ENCODE data around the gene PGP.
A peak's percentile ranks its signal among the peaks of the same experiment; 100 is the strongest.
"Not testable (repeated sequence)": the region's sequence is repeated elsewhere in the genome, so short reads cannot be mapped to it uniquely, and the experiment has no call there.

The PGP gene

DNA sequence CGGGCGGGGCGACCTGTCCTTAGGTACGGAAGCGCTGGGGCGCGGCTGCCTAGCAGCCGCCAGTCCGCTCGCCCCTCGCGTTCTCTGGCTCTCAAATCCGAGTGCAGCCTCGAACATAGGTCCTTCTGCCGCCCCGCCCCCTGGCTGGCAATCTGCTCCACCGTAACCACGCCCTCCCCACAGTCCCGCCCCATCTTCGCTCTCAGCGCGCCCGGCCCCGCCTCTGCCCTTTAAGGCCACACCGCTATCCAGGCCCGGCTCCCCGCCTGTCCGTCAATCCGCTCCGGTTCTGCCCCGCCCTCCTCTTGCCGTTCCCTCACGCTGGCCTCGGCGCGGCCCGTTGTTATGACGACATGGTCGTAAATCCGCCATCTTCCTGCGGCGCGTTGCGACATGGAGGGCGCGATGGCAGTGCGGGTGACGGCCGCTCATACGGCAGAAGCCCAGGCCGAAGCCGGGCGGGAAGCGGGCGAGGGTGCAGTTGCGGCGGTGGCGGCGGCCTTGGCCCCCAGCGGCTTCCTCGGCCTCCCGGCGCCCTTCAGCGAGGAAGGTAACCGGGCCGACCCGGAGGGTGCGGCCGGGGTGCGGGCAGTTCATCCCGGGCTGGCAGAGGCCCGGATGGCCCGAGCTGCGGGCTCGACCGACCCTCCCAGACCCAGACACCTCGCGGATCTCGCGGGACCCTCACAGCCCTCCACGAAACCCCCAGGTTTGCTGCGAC is 8.7 kb upstream of the PGP start, which contains the start of gene E4F1:
Gene E4F1 (plus strand): TSS at position 371 of the 721 bp plus-strand sequence. CDS start 23 bp downstream, at position 394.
- peak; percentile 99 for DNase-seq (ENCODE audit: low spot score)

GRCh38 chr16:2216330-2216729 is 1.7 kb upstream of the PGP start:
- no peak for DNase-seq (ENCODE audit: low spot score)

- no peak for DNase-seq (ENCODE audit: low spot score)
Observed at GRCh38 chr16:2213817-2214718, 572 bp downstream of the PGP start.

- peak; percentile 73 for DNase-seq (ENCODE audit: low spot score)
Observed at GRCh38 chr16:2212362-2213324, 2.0 kb downstream of the PGP start.

DNA sequence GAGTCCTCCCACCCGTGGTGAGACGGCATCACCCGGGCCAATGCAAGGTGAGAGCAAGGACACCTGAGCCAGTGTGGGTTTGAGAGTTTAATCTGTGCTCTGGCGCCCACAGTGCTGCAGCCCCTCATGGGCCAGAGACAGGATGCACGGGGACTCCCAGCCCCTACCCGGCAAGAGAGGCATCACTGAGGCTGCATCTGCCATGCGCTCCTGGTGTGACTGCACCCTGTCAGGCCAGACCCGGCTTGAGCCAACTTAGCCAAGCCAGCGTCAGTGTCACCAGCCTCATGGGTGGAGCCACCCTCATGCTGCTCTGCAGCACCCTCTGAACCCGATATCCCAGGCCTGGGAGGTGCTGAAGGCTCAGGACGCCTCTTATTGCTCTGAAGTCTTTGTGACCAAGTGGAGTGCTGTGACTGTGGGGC is 2.7 kb downstream of the PGP start:
- no peak for DNase-seq (ENCODE audit: low spot score)

DNA sequence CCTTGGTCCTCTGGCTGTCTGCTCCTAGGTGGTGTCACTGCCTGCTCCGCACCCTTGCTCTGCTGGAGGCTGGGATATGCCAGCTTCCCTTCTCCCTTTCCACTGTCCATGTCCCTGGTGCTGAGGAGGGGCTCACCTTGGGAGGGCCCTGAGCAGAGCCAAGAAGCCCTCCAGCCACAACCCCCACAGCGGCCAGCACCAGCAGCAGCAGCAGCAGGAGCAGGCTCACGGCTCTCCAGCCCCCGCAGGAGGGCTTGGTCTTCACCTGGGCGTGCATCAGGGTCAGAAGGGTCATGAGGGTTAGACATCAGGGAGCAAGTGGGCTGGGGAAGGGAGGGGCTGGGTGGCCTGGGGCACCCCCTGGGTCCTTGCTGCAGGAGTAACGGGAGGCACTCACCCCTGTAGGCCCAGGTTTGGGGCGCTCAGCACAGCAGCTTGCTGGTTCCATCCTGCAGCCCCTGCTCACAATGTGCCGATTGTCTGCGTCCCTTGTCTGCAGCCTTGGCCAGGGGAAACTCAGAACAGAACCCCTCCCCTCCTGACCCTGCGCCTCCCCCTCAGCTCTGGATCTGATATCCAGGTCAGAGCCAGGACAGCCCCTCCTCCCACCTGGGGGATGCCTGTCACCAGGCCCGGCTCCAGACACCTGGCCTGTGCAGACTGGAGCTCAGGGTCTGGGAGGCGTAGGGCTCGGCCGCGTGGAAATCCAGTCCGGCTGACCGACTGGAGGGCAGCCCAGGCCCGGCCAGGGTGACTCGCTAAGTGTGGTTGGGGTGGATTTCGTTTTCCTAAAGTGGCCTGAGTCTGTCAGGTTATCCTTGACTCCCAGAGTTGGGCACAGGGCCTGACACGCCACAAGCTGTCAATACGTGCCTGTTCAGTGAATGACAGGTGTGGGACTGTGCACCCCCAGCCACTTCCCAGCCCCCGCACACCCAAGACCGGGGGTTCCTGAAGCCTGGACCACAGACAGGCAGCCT is 4.0 kb downstream of the PGP start, which contains the start of gene BRICD5:
Gene BRICD5 (minus strand): TSS at position 478 of the 980 bp plus-strand sequence. CDS start 30 bp downstream, at position 448.
- DNase-seq (ENCODE audit: low spot score): no peak

- DNase-seq (ENCODE audit: low spot score): no peak
Observed at GRCh38 chr16:2210009-2210332, 4.7 kb downstream of the PGP start.

DNA sequence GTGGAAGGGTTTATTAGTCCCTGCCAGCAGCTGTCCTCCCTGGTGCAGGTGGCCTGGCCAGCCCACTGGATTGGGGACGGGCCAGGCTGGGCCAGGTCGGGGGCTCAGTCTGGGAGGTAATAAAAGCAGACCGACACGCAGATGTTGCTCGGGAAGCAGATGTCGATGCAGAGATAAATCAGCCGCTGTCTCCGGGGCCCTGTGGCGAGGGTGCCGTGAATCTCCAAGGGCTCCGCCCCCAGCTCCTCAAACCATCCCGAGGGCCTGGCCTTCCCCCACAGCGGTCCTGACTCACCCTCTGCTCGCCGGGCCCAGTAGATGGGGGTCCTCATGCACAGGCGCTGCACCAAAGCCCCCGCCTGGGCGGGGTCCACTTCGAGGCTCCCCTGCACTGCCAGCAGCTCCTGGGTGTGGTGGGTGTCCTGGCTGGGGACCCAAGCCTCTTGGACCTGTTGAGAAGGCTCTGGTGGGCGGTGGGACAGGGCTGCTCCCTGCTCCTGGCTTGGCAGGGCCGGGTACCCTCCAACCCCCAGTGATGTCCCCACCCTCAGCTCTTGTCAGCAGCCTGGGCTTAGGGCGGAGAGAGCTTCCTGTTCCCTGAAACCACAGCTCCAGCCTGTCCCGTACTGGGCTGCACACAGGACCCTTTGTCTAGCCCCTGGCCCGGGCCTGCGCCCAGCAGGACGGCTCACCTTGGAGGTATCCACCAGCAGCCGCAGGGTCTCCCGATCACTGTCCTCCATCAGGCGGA is 5.2 kb downstream of the PGP start:
- no peak for DNase-seq (ENCODE audit: low spot score)

- no peak for DNase-seq (ENCODE audit: low spot score)
Observed at GRCh38 chr16:2208772-2209171, 5.9 kb downstream of the PGP start.

- DNase-seq (ENCODE audit: low spot score): no peak
Observed at GRCh38 chr16:2208308-2208707, 6.3 kb downstream of the PGP start.

GRCh38 chr16:2207872-2208271 is 6.8 kb downstream of the PGP start:
- no peak for DNase-seq (ENCODE audit: low spot score)

GRCh38 chr16:2206780-2207433 is 7.7 kb downstream of the PGP start:
- no peak for DNase-seq (ENCODE audit: low spot score)

- no peak for DNase-seq (ENCODE audit: low spot score)
Observed at GRCh38 chr16:2206420-2206779, 8.2 kb downstream of the PGP start.

DNA sequence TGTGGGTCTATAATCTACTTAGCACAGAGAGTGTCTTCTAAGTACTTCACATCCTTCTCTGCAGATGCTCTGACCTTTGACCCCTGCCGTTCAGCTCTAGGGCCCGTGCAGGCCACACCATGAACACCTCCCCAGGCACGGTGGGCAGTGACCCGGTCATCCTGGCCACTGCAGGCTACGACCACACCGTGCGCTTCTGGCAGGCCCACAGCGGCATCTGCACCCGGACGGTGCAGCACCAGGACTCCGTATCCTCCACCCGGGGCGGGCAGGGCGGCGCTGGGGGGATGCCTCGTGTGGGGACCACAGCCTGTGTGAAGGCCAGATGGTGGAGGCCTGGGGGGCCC is 8.7 kb downstream of the PGP start:
- peak; percentile 71 for DNase-seq (ENCODE audit: low spot score)

DNA sequence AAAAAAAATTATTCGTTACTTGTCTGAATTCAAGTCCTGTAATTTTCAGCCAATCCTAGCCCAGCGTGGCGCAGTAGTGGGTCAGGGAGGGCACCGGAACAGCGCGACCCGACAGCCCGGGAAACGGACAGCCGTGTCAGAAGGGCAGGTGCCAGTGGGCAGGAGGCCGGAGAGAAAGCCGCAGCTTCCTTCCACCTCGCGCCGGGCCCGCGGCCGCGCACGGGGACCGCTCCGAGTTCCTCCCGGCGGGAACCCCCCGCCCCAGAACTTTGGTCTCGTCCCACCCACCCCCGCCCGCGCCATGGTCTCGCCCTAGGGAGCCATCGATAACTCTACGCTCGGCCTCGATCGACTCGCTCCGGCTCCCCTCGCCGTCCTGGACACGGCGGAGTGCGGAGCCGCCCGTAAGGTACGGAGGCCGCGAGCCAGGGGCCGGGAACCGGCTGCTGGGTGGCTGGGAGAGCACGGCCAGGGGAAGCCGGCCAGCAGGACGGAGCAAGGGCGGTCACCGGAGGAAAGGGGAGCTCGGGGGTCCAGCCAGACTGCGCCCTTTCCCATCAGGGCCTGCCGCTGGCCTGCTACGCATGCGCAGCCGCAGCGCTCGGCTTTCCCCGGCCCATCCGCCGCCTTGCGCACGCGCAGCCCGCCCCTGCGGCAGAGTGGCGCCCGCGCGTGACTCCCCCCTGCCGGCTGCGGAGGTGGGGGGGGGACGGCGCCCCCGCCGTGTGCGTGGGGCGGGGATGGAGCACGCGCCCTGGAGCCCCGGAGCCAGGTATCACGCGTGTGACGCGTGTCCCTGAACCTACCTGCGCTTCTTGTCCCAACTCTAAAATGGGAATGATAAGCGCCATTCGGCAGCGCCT is 9.3 kb downstream of the PGP start, which contains the start of gene MLST8:
Gene MLST8 (plus strand): TSS at position 351 of the 863 bp plus-strand sequence. CDS start 632 bp downstream, outside the sequence.
- peak; percentile 83 for DNase-seq (ENCODE audit: low spot score)

DNA sequence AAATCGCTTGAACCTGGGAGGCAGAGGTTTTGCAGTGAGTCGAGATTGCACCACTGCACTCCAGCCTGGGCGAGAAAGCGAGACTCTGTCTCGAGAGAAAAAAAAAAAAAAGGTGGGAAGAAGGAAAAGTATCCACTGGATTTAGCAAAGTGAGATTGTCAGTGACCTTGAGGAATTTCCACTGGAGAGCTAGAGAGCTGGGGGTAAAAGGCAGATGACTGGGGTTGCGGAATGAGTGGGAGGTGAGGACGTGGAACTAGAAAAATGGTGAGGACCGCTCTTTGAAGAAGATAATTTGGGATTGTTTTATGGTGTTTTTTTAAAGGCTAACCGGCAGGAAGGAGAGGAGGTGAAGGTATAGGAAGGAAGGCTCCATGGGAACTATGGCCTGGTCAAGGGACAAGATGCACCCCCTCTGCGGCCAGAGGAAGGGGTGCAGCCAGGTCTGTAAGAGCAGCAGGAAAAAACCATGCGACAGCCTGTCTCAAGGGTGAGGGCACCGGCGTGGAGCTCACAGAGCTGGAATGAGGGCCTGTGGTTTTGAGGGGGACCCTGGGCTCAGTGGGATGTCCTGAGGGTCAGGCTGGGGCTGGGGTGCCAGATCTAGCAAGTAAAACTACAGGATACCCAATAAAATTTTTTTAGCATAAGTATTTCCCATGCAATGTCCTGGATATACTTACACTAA is 10.1 kb downstream of the PGP start:
- no peak for DNase-seq (ENCODE audit: low spot score)

DNA sequence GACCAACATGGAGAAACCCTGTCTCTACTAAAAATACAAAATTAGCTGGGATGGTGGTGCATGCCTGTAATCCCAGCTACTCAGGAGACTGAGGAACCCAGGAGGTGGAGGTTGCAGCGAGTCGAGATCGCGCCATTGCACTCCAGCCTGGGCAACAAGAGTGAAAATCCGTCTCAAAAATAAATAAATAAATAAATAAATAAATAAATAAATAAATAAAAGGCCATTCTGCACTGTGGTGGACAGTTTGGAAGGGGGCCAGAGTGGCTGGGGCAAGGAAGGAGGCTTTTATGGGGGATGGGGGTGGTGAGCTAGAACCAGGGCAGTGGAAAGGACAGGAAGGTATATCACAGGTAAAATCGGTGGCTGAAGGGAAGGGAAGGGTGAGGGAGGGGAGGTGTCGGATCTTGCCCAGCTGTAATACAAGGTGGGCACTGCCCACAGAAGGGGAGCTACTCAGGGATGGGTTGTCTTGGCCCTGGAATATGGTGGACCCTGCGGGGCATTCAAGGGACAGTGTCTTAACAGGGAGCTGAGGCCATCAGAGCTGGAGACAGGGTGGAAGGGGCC is 11.4 kb downstream of the PGP start:
- DNase-seq (ENCODE audit: low spot score): not testable (repeated sequence)

GRCh38 chr16:2200313-2200712 is 14.3 kb downstream of the PGP start:
- DNase-seq (ENCODE audit: low spot score): no peak
